ENCODE data around the gene SPRR1A.

Gene SPRR1A

DNA sequence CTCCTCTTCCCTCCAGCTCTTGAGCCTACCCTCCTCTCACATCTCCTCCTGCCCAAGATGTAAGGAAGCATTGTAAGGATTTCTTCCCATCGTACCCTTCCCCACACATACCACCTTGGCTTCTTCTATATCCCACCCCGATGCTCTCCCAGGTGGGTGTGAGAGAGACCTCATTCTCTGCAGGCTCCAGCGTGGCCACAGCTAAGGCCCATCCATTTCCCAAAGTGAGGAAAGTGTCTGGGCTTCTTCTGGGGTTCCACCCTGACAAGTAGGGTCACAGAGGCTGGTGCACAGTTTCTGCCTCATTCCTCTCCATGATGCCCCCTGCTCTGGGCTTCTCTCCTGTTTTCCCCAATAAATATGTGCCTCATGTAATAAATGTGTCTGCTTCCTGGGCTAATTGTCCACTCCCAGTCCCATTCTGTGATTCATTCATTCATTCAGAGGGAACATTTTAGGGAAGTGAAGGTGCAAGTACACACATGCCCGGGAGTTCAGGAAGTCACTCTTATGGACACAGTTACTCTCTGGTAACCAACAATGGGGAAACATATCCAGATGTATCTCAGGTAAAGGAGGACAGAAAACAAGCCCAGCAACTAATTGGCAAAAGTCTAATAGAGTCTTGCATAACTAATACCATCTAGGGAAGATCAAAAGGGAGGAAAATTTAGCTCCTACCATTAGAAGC, 11.5 kb upstream of the SPRR1A start:
- CTCF ChIA-PET: no interaction called here
- POLR2A ChIA-PET: no interaction called here
- H3K27ac ChIP-seq (ENCODE audit: insufficient read depth in 1 of 2, low read depth in 1 of 2, low read length in 2 of 2, poor library complexity in 1 of 2, severe bottlenecking in 2 of 2): no peak overlapping the region
- H3K36me3 ChIP-seq (ENCODE audit: control insufficient read depth in 4 of 4, insufficient read depth in 4 of 4, low read length in 3 of 4): no peaks in the 10 kb centered on the region
- 85% methylated on average over 3 of the region's 4 CpGs for WGBS (ENCODE audit: insufficient coverage)
- peaks cover 0 to 5% (median 0%) of the 10 kb centered on the region in 5 experiments for H3K27me3 ChIP-seq (replicated peaks in 2 of 5; ENCODE audit: control insufficient read depth in 4 of 5, insufficient read depth in 5 of 5, low read length in 4 of 5)
- no peak overlapping the region for H3K4me3 ChIP-seq (ENCODE audit: control insufficient read depth in 1 of 7, extremely low read depth in 1 of 7, insufficient read depth in 4 of 7, low read depth in 2 of 7, low read length in 6 of 7)
- H3K9me3 ChIP-seq (ENCODE audit: control extremely low read depth in 1 of 5, control insufficient read depth in 4 of 5, insufficient read depth in 2 of 5, low read depth in 1 of 5, low read length in 4 of 5): no peaks in the 10 kb centered on the region
- DNase-seq: no peak
- H3K4me1 ChIP-seq (ENCODE audit: control extremely low read depth in 1 of 4, control insufficient read depth in 4 of 4, insufficient read depth in 4 of 4, low read length in 3 of 4): no peaks in the 10 kb centered on the region

- ChIA-PET POLR2A (no interaction called here), CTCF (no interaction called here)
- no peaks in the 10 kb centered on the region for H3K4me1 ChIP-seq (ENCODE audit: control extremely low read depth in 1 of 4, control insufficient read depth in 4 of 4, insufficient read depth in 4 of 4, low read length in 3 of 4)
- WGBS (ENCODE audit: insufficient coverage): no CpG with 5 or more reads among the region's 1 CpG
- H3K27ac ChIP-seq (ENCODE audit: insufficient read depth in 1 of 2, low read depth in 1 of 2, low read length in 2 of 2, poor library complexity in 1 of 2, severe bottlenecking in 2 of 2): no peak overlapping the region
- no peak overlapping the region for H3K4me3 ChIP-seq (ENCODE audit: control insufficient read depth in 1 of 7, extremely low read depth in 1 of 7, insufficient read depth in 4 of 7, low read depth in 2 of 7, low read length in 6 of 7)
- DNase-seq: no peak
- no peaks in the 10 kb centered on the region for H3K9me3 ChIP-seq (ENCODE audit: control extremely low read depth in 1 of 5, control insufficient read depth in 4 of 5, insufficient read depth in 2 of 5, low read depth in 1 of 5, low read length in 4 of 5)
- H3K36me3 ChIP-seq (ENCODE audit: control insufficient read depth in 4 of 4, insufficient read depth in 4 of 4, low read length in 3 of 4): no peaks in the 10 kb centered on the region
- H3K27me3 ChIP-seq (replicated peaks in 2 of 5; ENCODE audit: control insufficient read depth in 4 of 5, insufficient read depth in 5 of 5, low read length in 4 of 5): peaks cover 0 to 25% (median 3%) of the 10 kb centered on the region in 5 experiments
Observed at GRCh38 chr1:152976688-152977087, 7.2 kb upstream of the SPRR1A start.

- ChIA-PET CTCF (no interaction called here), POLR2A (no interaction called here)
- Histone ChIP-seq H3K4me3 (ENCODE audit: control insufficient read depth in 1 of 7, extremely low read depth in 1 of 7, insufficient read depth in 4 of 7, low read depth in 2 of 7, low read length in 6 of 7) (no peak overlapping the region), H3K27me3 (replicated peaks in 2 of 5; ENCODE audit: control insufficient read depth in 4 of 5, insufficient read depth in 5 of 5, low read length in 4 of 5) (peaks cover 0 to 28% (median 6%) of the 10 kb centered on the region in 5 experiments), H3K9me3 (ENCODE audit: control extremely low read depth in 1 of 5, control insufficient read depth in 4 of 5, insufficient read depth in 2 of 5, low read depth in 1 of 5, low read length in 4 of 5) (no peaks in the 10 kb centered on the region), H3K4me1 (ENCODE audit: control extremely low read depth in 1 of 4, control insufficient read depth in 4 of 4, insufficient read depth in 4 of 4, low read length in 3 of 4) (no peaks in the 10 kb centered on the region), H3K36me3 (ENCODE audit: control insufficient read depth in 4 of 4, insufficient read depth in 4 of 4, low read length in 3 of 4) (no peaks in the 10 kb centered on the region), H3K27ac (ENCODE audit: insufficient read depth in 1 of 2, low read depth in 1 of 2, low read length in 2 of 2, poor library complexity in 1 of 2, severe bottlenecking in 2 of 2) (no peak overlapping the region)
- no peak for DNase-seq
Observed at GRCh38 chr1:152977614-152978013, 6.3 kb upstream of the SPRR1A start.

DNA sequence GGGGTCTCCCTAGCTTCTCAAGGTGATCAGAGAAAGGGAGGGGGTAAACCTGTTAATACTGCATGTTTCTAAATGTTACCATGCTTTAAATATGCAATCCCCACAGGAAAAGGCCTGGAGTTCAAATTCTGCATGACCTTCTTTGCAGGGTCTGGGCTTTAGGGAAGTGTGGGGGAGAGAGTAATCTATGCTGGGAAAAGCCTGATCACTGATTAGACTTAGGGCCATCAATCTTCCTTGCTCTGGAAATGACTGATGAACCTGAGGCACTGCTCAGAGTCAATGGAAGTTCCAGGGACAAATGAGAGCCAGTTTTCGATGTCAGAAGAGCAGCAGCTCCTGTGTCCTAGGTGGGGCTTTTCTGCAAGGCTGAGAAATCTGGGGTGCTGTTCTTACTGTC, 3.2 kb upstream of the SPRR1A start:
- Histone ChIP-seq H3K27ac (ENCODE audit: insufficient read depth in 1 of 2, low read depth in 1 of 2, low read length in 2 of 2, poor library complexity in 1 of 2, severe bottlenecking in 2 of 2) (no peak overlapping the region), H3K4me1 (ENCODE audit: control extremely low read depth in 1 of 4, control insufficient read depth in 4 of 4, insufficient read depth in 4 of 4, low read length in 3 of 4) (no peaks in the 10 kb centered on the region), H3K4me3 (ENCODE audit: control insufficient read depth in 1 of 7, extremely low read depth in 1 of 7, insufficient read depth in 4 of 7, low read depth in 2 of 7, low read length in 6 of 7) (no peak overlapping the region), H3K36me3 (ENCODE audit: control insufficient read depth in 4 of 4, insufficient read depth in 4 of 4, low read length in 3 of 4) (no peaks in the 10 kb centered on the region), H3K9me3 (ENCODE audit: control extremely low read depth in 1 of 5, control insufficient read depth in 4 of 5, insufficient read depth in 2 of 5, low read depth in 1 of 5, low read length in 4 of 5) (no peaks in the 10 kb centered on the region), H3K27me3 (replicated peaks in 2 of 5; ENCODE audit: control insufficient read depth in 4 of 5, insufficient read depth in 5 of 5, low read length in 4 of 5) (peaks cover 0 to 40% (median 9%) of the 10 kb centered on the region in 5 experiments)
- WGBS (ENCODE audit: insufficient coverage): 89% methylated on average over 1 of the region's 1 CpG
- DNase-seq: no peak
- POLR2A ChIA-PET: no interaction called here
- CTCF ChIA-PET: no interaction called here

GRCh38 chr1:152981146-152981871, 2.6 kb upstream of the SPRR1A start:
- no peaks in the 10 kb centered on the region for H3K9me3 ChIP-seq (ENCODE audit: control extremely low read depth in 1 of 5, control insufficient read depth in 4 of 5, insufficient read depth in 2 of 5, low read depth in 1 of 5, low read length in 4 of 5)
- no peak for DNase-seq
- H3K27me3 ChIP-seq (replicated peaks in 2 of 5; ENCODE audit: control insufficient read depth in 4 of 5, insufficient read depth in 5 of 5, low read length in 4 of 5): peaks cover 0 to 42% (median 9%) of the 10 kb centered on the region in 5 experiments
- WGBS (ENCODE audit: insufficient coverage): 90% methylated on average over 5 of the region's 6 CpGs
- CTCF ChIA-PET: no interaction called here
- no peaks in the 10 kb centered on the region for H3K36me3 ChIP-seq (ENCODE audit: control insufficient read depth in 4 of 4, insufficient read depth in 4 of 4, low read length in 3 of 4)
- POLR2A ChIA-PET: no interaction called here
- no peak overlapping the region for H3K27ac ChIP-seq (ENCODE audit: insufficient read depth in 1 of 2, low read depth in 1 of 2, low read length in 2 of 2, poor library complexity in 1 of 2, severe bottlenecking in 2 of 2)
- no peaks in the 10 kb centered on the region for H3K4me1 ChIP-seq (ENCODE audit: control extremely low read depth in 1 of 4, control insufficient read depth in 4 of 4, insufficient read depth in 4 of 4, low read length in 3 of 4)
- no peak overlapping the region for H3K4me3 ChIP-seq (ENCODE audit: control insufficient read depth in 1 of 7, extremely low read depth in 1 of 7, insufficient read depth in 4 of 7, low read depth in 2 of 7, low read length in 6 of 7)

DNA sequence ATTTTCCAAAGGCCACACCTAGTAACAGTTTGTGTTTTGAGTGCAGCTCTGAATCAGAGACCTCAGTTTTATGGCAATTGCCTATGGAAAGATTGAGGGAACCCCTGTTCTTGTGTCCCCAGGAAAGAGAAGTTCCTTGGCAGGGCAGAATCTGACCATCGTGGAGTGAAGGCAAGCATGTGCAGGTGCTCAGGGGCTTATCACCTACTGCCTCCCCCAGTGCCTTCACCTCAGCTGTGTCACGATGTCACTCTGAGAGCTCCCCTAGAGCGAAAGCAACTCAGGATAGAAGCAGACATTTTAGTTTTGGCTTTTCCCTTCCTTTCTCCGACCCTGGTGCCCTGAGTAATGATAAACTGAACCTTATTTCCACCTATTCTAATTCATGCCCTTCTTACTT, 1.8 kb upstream of the SPRR1A start:
- 90% methylated on average over 4 of the region's 4 CpGs for WGBS (ENCODE audit: insufficient coverage)
- ChIA-PET POLR2A (no interaction called here), CTCF (no interaction called here)
- no peak for DNase-seq
- Histone ChIP-seq H3K9me3 (ENCODE audit: control extremely low read depth in 1 of 5, control insufficient read depth in 4 of 5, insufficient read depth in 2 of 5, low read depth in 1 of 5, low read length in 4 of 5) (no peaks in the 10 kb centered on the region), H3K4me1 (ENCODE audit: control extremely low read depth in 1 of 4, control insufficient read depth in 4 of 4, insufficient read depth in 4 of 4, low read length in 3 of 4) (no peaks in the 10 kb centered on the region), H3K27ac (ENCODE audit: insufficient read depth in 1 of 2, low read depth in 1 of 2, low read length in 2 of 2, poor library complexity in 1 of 2, severe bottlenecking in 2 of 2) (no peak overlapping the region), H3K27me3 (replicated peaks in 2 of 5; ENCODE audit: control insufficient read depth in 4 of 5, insufficient read depth in 5 of 5, low read length in 4 of 5) (peaks cover 0 to 43% (median 9%) of the 10 kb centered on the region in 5 experiments), H3K36me3 (ENCODE audit: control insufficient read depth in 4 of 4, insufficient read depth in 4 of 4, low read length in 3 of 4) (no peaks in the 10 kb centered on the region), H3K4me3 (ENCODE audit: control insufficient read depth in 1 of 7, extremely low read depth in 1 of 7, insufficient read depth in 4 of 7, low read depth in 2 of 7, low read length in 6 of 7) (no peak overlapping the region)

- no peak overlapping the region for H3K27ac ChIP-seq (ENCODE audit: insufficient read depth in 1 of 2, low read depth in 1 of 2, low read length in 2 of 2, poor library complexity in 1 of 2, severe bottlenecking in 2 of 2)
- CTCF ChIA-PET: no interaction called here
- H3K9me3 ChIP-seq (ENCODE audit: control extremely low read depth in 1 of 5, control insufficient read depth in 4 of 5, insufficient read depth in 2 of 5, low read depth in 1 of 5, low read length in 4 of 5): no peaks in the 10 kb centered on the region
- no peaks in the 10 kb centered on the region for H3K36me3 ChIP-seq (ENCODE audit: control insufficient read depth in 4 of 4, insufficient read depth in 4 of 4, low read length in 3 of 4)
- H3K4me1 ChIP-seq (ENCODE audit: control extremely low read depth in 1 of 4, control insufficient read depth in 4 of 4, insufficient read depth in 4 of 4, low read length in 3 of 4): no peaks in the 10 kb centered on the region
- POLR2A ChIA-PET: no interaction called here
- DNase-seq: no peak
- peaks cover 0 to 41% (median 8%) of the 10 kb centered on the region in 5 experiments for H3K27me3 ChIP-seq (replicated peaks in 2 of 5; ENCODE audit: control insufficient read depth in 4 of 5, insufficient read depth in 5 of 5, low read length in 4 of 5)
- H3K4me3 ChIP-seq (ENCODE audit: control insufficient read depth in 1 of 7, extremely low read depth in 1 of 7, insufficient read depth in 4 of 7, low read depth in 2 of 7, low read length in 6 of 7): no peak overlapping the region
Observed at GRCh38 chr1:152983234-152983633, 647 bp upstream of the SPRR1A start.
